RPMI7951 (cell line): ENCODE results near the gene IQSEC1. TPM values are rescaled to one million over a fixed set of nuclear protein-coding genes. Genes with fewer than 3 reads are reported as not detected.
A peak's percentile ranks its signal among the peaks of the same experiment; 100 is the strongest.

Experiments used
- DNase-seq: peaks from one replicate; pipeline ENCODE4 v3.0.0-alpha.2; 2012; ENCODE audit warnings: low read depth
- total RNA-seq: library from RNA; depleted of rRNA; stranded (reverse); fragments of >200 nt; shearing (Covaris generic); gene quantifications from 2 replicates; pipeline ENCODE4 v1.2.3, GENCODE V29; 2014

IQSEC1 gene
- total RNA-seq, 1 experiment from 2014 or later, result 8.1 TPM

GRCh38 chr3:13002398-13003124 is 70.7 kb downstream of the IQSEC1 start:
- DNase-seq, result peak; percentile 83

GRCh38 chr3:12999147-13000140 is 73.8 kb downstream of the IQSEC1 start:
- DNase-seq, result peak; percentile 91

GRCh38 chr3:12998648-12999047 is 74.6 kb downstream of the IQSEC1 start:
- no peak for DNase-seq

- no peak for DNase-seq
Measured at GRCh38 chr3:12997387-12997786, 75.8 kb downstream of the IQSEC1 start.

- no peak for DNase-seq
Measured at GRCh38 chr3:12996181-12996506, 77.1 kb downstream of the IQSEC1 start.

GRCh38 chr3:12995389-12996180 is 77.6 kb downstream of the IQSEC1 start:
- DNase-seq, result no peak

- DNase-seq, result peak; percentile 78
Measured at GRCh38 chr3:12994607-12995388, 78.4 kb downstream of the IQSEC1 start.

GRCh38 chr3:12994357-12994606 is 78.9 kb downstream of the IQSEC1 start:
- peak; percentile 31 for DNase-seq

- peak; percentile 24 for DNase-seq
Measured at GRCh38 chr3:12993517-12994356, 79.5 kb downstream of the IQSEC1 start.

- DNase-seq, result peak; percentile 38
Measured at GRCh38 chr3:12992629-12993516, 80.4 kb downstream of the IQSEC1 start.

- DNase-seq, result no peak
Measured at GRCh38 chr3:12991861-12992281, 81.4 kb downstream of the IQSEC1 start.

- DNase-seq, result no peak
Measured at GRCh38 chr3:12991481-12991837, 81.8 kb downstream of the IQSEC1 start.

- peak; percentile 81 for DNase-seq
Measured at GRCh38 chr3:12990781-12991480, 82.3 kb downstream of the IQSEC1 start.

- DNase-seq, result peak; percentile 45
Measured at GRCh38 chr3:12990306-12990705, 82.9 kb downstream of the IQSEC1 start.

- DNase-seq, result no peak
Measured at GRCh38 chr3:12988728-12989454, 84.3 kb downstream of the IQSEC1 start.

GRCh38 chr3:12987602-12988001 is 85.6 kb downstream of the IQSEC1 start:
- no peak for DNase-seq

- DNase-seq, result no peak
Measured at GRCh38 chr3:12986986-12987385, 86.2 kb downstream of the IQSEC1 start.

- DNase-seq, result no peak
Measured at GRCh38 chr3:12986521-12986920, 86.7 kb downstream of the IQSEC1 start.
